Heart right ventricle (tissue), 16 donors: ENCODE data around the gene PIK3R2. TPM values are rescaled to one million over a fixed set of nuclear protein-coding genes. Genes with fewer than 3 reads are reported as not detected.

Experiments
- ATAC-seq, 8 donors: fragments of 200-7000 bp; cut with Tn5 transposase; one replicate each; pipeline ENCODE4 v1.9.1; 2020; ENCODE audit warnings: mild to moderate bottlenecking in 8 of 8, moderate library complexity in 8 of 8, moderate number of reproducible peaks in 1 of 8
- DNase-seq, 2 donors: peaks; one replicate each; pipeline ENCODE4 v3.0.0-alpha.2; 2020
- H3K27ac ChIP-seq, 10 donors: fragments of 200-600 bp; sonication (generic) in 2 of 10; one replicate each; pipeline versions ENCODE4 v1.5.0 to v1.8.0; 2020 to 2022; ENCODE audit warnings: mild to moderate bottlenecking in 3 of 10
- H3K27me3 ChIP-seq, 7 donors: fragments of 200-600 bp; one replicate each; pipeline ENCODE4 v1.8.0; 2021 to 2022; ENCODE audit warnings: mild to moderate bottlenecking in 2 of 7
- H3K36me3 ChIP-seq, 9 donors: fragments of 200-600 bp; sonication (generic) in 1 of 9; one replicate each; pipeline versions ENCODE4 v1.5.0 to v1.8.0; 2020 to 2022; ENCODE audit warnings: mild to moderate bottlenecking in 2 of 9
- H3K4me1 ChIP-seq, 9 donors: fragments of 200-600 bp; sonication (generic) in 1 of 9; one replicate each; pipeline versions ENCODE4 v1.5.0 to v1.8.0; 2020 to 2022; ENCODE audit warnings: mild to moderate bottlenecking in 4 of 9
- H3K4me3 ChIP-seq, 10 donors: fragments of 200-600 bp; sonication (generic) in 2 of 10; one replicate each; pipeline versions ENCODE4 v1.5.0 to v1.8.0; 2020 to 2022; ENCODE audit warnings: mild to moderate bottlenecking in 7 of 10, moderate library complexity in 2 of 10
- H3K9me3 ChIP-seq, 11 donors: fragments of 200-600 bp in 10 of 11; sonication (generic) in 2 of 11; one replicate each; pipeline versions ENCODE4 v1.5.0 to v1.8.0; 2013 to 2022; ENCODE audit warnings: mild to moderate bottlenecking in 2 of 11, control low read depth in 1 of 11, moderate library complexity in 1 of 11
- CTCF ChIP-seq, 9 donors: fragments of 200-600 bp; sonication (generic) in 2 of 9; IDR thresholded peaks; one replicate each; pipeline versions ENCODE4 v1.5.0 to v1.8.0; 2021 to 2022; ENCODE audit warnings: antibody characterized with exemption in 9 of 9, mild to moderate bottlenecking in 5 of 9, moderate library complexity in 1 of 9
- WGBS, 2 donors: extraction: QIAGEN DNeasy Blood & Tissue Kit; methylation state at CpG; one replicate each; pipeline ENCODE4 v1.1.7; 2013; ENCODE audit warnings: inconsistent platforms in 1 of 2; 5-methylcytosine and 5-hydroxymethylcytosine counted together
- intact Hi-C, 10 donors: fragments of 100-400 bp; cut with DNase I; formaldehyde crosslinking; loops; one replicate each; pipeline versions ENCODE4 v1.11.1 to v1.14.2; 2022
- polyA plus RNA-seq, 2 donors: library from polyadenylated mRNA; stranded (reverse); fragments of 200-250 nt; gene quantifications; one replicate each; pipeline ENCODE4 v1.2.3, GENCODE V29; 2013
- total RNA-seq, 10 donors: library from RNA; stranded (reverse); fragmentation: NEBNext Ultra II Directional in 3 of 10; extraction: Animal tissue kit (Norgen Biotek cat#: 25700) in 3 of 10; gene quantifications; one replicate each; pipeline versions ENCODE4 v1.2.1 to v1.2.4, GENCODE V29; 2021 to 2023
- donor health status: Arrhythmogenic right ventricular cardiomyopathy.
- donor health status: ischemic (EF 13 %, LVEDD 7.1; RV severe dilation, severe dysfunction).
- donor health status: healthy with polysubstance abuse.
- donor health status: DM: no; HTN: yes; CAD: no.
- donor health status: DM: no; HTN: no; CAD: no.
- donor health status: ischemic (EF 25% LVEDD 6.9; RV normal size, moderate dysfunction).
- donor health status: ischemic (EF 25% LVEDD 5.7; RV mildly dilated, moderate dysfunction).
- donor health status: healthy.
- donor health status: DM: yes; HTN: yes; CAD: no.
- donor health status: Ischemic cardiomyopathy.
- donor health status: ischemic (EF 35%, LVEDD 5.7; RV mildly dilated, moderate dysfunction).
- donor health status: nonischemic (EF 11% LVEDD 7.7; RV severe dilation, severe dysfunction).
- donor health status: DM: yes; HTN: yes; CAD: no.
- donor health status: PGD.
- donor health status: ischemic (EF 29% LVEDD 5.4; RV normal size, mild dysfunction).
- donor health status: nonischemic (EF 23%, LVEDD 6.1; RV moderate dilation, normal function).

PIK3R2 gene
- total and polyA plus RNA-seq, 12 donors = 2.3 to 29.1 (median 21.7) TPM

GRCh38 chr19:18122860-18123795, 29.8 kb upstream of the PIK3R2 start:
- intact Hi-C loops = loop anchor here in 2 of 10 donors (5.0 kb wide), 2 partner anchors 34 to 129 kb away; no protein-coding TSS in a partner anchor
- ATAC-seq = peak; percentile 26 to 68 (median 57)
- DNase-seq = no peak

GRCh38 chr19:18123819-18124218, 29.1 kb upstream of the PIK3R2 start:
- TF ChIP-seq CTCF (IDR thresholded peaks at IDR 0.05) = no peak
- Histone ChIP-seq H3K36me3 (peaks cover 0 to 71% (median 2%) of the 10 kb centered on the region in 9 donors), H3K4me1 (peaks cover 0 to 28% (median 6%) of the 10 kb centered on the region in 9 donors), H3K27me3 (no peaks in the 10 kb centered on the region), H3K27ac (peak overlapping the region in 7 of 10 donors; percentile 5 to 77 (median 44)), H3K9me3 (peaks cover 0 to 3% (median 0%) of the 10 kb centered on the region in 11 donors), H3K4me3 (peak overlapping the region in 1 of 10 donors; percentile 7)
- WGBS, 2 donors = 68 to 72% methylated on average over 26 of the region's 26 CpGs
- intact Hi-C loops = loop anchor here in 2 of 10 donors (5.0 kb wide), 2 partner anchors 33 to 128 kb away; no protein-coding TSS in a partner anchor
- peak in 5 of 8 donors; percentile 45 to 64 (median 49) for ATAC-seq
- no peak for DNase-seq

More at GRCh38 chr19:18122860-18123795, 29.8 kb upstream of the PIK3R2 start:
- Histone ChIP-seq H3K36me3 (peaks cover 0 to 64% (median 2%) of the 10 kb centered on the region in 9 donors), H3K4me1 (peaks cover 0 to 32% (median 13%) of the 10 kb centered on the region in 9 donors), H3K27ac (peak overlapping the region in 7 of 10 donors; percentile 5 to 77 (median 44)), H3K27me3 (no peaks in the 10 kb centered on the region), H3K4me3 (peak overlapping the region in 1 of 10 donors; percentile 7), H3K9me3 (peaks cover 0 to 3% (median 0%) of the 10 kb centered on the region in 11 donors)
- no peak for TF ChIP-seq CTCF (IDR thresholded peaks at IDR 0.05)
- 62 to 69% methylated on average over 27 of the region's 27 CpGs for WGBS, 2 donors

- Histone ChIP-seq H3K4me3 (no peak overlapping the region), H3K27me3 (no peaks in the 10 kb centered on the region), H3K4me1 (peaks cover 0 to 18% (median 0%) of the 10 kb centered on the region in 9 donors), H3K36me3 (peaks cover 0 to 94% (median 8%) of the 10 kb centered on the region in 9 donors), H3K9me3 (peaks cover 0 to 3% (median 0%) of the 10 kb centered on the region in 11 donors), H3K27ac (no peak overlapping the region)
- intact Hi-C loops = no loop called here
- 69 to 97% methylated on average over 2 of the region's 2 CpGs for WGBS, 2 donors
- DNase-seq = no peak
- no peak for TF ChIP-seq CTCF (IDR thresholded peaks at IDR 0.05)
- no peak for ATAC-seq
Observed at GRCh38 chr19:18126097-18126496, 26.9 kb upstream of the PIK3R2 start.

- no peaks in the 10 kb centered on the region for H3K27me3 ChIP-seq
- peaks cover 0 to 96% (median 6%) of the 10 kb centered on the region in 9 donors for H3K36me3 ChIP-seq
- H3K9me3 ChIP-seq = no peaks in the 10 kb centered on the region
- H3K4me3 ChIP-seq = no peak overlapping the region
- intact Hi-C loops = no loop called here
- no peak for ATAC-seq
- peaks cover 0 to 18% (median 0%) of the 10 kb centered on the region in 9 donors for H3K4me1 ChIP-seq
- 82 to 88% methylated on average over 3 of the region's 3 CpGs for WGBS, 2 donors
- no peak for DNase-seq
- no peak for TF ChIP-seq CTCF (IDR thresholded peaks at IDR 0.05)
- H3K27ac ChIP-seq = no peak overlapping the region
Observed at GRCh38 chr19:18128044-18128443, 24.9 kb upstream of the PIK3R2 start.
